HG03354 (cell line): Measurements from ENCODE around the gene RNF17.

ENCODE experiments used
- ATAC-seq: cut with Tn5 transposase; IDR thresholded peaks from one replicate; pipeline ENCODE4 v1.9.1; 2021; ENCODE audit warnings: mild to moderate bottlenecking; ENCODE audit not compliant: unreplicated experiment, poor library complexity, severe bottlenecking

Gene RNF17

GRCh38 chr13:24925318-24926231 is 161.6 kb downstream of the RNF17 start:
- ATAC-seq, result no peak

DNA sequence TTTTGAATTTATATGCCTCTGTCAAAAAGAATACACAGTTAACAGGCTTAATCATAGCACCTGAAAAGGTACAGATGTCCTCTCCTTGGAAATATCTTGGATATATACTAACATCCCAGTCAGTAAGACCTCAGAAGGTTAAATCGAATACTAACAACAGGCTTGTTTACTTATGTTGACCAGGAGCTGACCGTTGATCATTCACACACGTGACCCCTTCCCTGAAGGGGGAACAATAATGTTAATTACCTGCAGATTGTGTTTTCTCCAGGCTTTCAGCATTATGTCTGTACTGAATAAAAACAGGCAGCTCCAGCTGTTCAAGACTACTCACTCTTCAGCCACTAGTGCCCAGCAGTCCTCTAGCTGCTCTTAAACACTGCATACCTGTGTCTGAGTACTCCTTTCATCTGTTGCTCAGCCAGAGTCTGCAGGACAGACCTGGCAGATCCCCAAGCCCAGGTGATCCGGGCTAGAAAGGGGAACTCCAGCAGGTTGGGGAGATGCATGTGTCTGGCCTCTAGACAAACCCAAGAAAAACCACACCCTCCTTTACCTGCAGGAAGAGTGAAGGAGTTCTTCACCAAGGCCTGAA is 163.9 kb downstream of the RNF17 start:
- no peak for ATAC-seq

- ATAC-seq, result no peak
These were observed 165.2 kb downstream of the RNF17 start for GRCh38 chr13:24929196-24929595.
